ENCODE data around the gene ESPN.
"Not testable (repeated sequence)": the region's sequence is repeated elsewhere in the genome, so short reads cannot be mapped to it uniquely, and the experiment has no call there.

Gene ESPN

GRCh38 chr1:6424619-6425593 is at the start of gene ESPN:
Gene ESPN (plus strand): TSS chr1:6424776. CDS start chr1:6424956, 180 bp downstream.
- peak; percentile 43 for DNase-seq

DNA sequence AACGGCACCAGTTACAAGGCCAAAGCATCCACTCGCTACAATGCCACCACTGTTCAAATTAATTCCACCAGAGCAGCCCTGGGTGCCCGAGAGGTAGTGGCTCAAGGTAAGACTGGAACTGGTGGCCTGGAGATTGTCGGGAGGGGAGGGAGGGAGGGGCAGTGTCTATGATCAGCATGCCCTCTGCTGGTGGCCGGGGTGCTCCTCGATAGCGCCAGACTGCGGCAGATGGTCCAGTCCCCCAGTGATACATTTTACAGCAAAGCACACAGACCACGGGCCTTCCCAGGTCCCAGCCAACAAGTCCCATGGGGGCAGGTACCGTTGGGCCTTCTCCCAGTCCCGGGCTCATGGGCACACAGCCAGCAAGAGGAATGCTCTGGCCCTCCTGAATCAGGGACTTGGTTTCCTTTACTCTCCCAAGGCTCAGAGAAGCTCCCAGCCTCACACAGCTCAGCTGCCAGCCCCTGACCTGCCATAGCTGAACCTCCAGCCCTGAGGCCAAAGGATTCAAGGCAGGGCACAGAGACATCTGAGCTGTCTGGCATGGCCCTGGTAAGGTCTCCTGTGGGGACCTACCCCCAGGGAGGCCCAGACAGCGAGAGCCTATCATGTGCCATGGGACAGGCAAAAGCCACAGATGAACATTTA is 46.4 kb upstream of the ESPN start:
- no peak for DNase-seq

DNA sequence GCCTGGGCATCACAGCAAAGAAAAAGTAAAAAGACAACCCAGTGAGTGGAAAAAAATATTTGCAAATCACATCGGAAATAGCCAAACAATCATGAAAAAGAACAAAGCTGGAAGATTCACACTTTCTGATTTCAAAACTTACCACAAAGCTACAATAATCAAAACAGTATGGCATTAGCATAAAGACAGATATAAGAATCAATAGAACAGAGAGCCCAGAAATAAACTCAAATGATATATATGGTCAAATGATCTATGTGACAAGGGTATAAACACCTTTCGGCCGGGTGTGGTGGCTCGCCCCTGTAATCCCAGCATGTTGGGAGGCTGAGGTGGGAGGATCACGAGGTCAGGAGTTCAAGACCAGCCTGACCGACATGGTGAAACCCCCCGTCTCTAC is 44.5 kb upstream of the ESPN start:
- no peak for DNase-seq

- DNase-seq = no peak
Measured at GRCh38 chr1:6384135-6384534, 40.4 kb upstream of the ESPN start.

GRCh38 chr1:6384962-6385361 is 39.6 kb upstream of the ESPN start:
- DNase-seq = no peak

GRCh38 chr1:6385488-6386191 is 38.9 kb upstream of the ESPN start:
- no peak for DNase-seq

DNA sequence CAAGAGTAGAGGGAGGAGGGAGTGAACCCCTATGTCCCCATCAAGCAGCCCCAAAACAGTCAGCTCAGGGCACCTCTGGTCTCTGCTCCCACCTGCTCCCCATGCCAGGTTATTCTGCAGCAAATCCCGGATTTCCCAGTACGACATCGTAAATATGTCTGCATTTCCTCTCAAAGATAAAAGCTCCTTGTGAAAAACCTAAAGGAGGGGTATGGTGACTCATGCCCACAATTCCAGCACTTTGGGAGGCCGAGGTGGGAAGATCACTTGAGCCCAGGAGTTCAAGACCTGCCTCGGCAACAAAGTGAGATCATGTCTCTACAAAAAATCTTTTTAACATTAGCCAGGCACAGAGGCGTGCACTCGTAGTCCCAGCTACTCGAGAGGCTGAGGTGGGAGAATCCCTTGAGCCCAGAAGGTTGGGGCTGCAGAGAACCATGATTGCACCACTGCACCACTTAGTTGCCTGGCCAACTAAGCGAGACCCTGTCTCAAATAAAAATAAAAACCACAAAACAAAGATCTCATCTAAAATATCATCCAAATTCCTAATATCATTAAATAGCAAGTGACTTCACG is 38.1 kb upstream of the ESPN start:
- no peak for DNase-seq

DNA sequence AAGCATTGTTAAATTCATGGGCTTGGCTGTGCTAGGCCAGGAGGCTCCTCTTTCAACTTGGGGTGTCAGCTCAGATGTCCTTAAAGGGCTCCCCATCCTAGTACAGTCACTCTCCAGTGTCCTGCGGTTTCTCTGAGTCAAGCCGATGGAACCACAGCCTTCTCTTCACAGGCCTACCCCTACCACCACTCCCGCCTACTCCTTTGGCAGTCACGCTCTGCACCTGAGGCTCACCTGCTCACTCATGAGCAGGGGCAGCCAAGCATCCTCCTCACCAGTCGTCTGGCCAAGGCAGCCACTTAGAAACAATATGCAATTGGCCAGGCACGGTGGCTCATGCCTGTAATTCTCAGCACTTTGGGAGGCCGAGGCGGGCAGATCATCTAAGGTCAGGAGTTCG is 34.6 kb upstream of the ESPN start:
- DNase-seq = no peak

DNA sequence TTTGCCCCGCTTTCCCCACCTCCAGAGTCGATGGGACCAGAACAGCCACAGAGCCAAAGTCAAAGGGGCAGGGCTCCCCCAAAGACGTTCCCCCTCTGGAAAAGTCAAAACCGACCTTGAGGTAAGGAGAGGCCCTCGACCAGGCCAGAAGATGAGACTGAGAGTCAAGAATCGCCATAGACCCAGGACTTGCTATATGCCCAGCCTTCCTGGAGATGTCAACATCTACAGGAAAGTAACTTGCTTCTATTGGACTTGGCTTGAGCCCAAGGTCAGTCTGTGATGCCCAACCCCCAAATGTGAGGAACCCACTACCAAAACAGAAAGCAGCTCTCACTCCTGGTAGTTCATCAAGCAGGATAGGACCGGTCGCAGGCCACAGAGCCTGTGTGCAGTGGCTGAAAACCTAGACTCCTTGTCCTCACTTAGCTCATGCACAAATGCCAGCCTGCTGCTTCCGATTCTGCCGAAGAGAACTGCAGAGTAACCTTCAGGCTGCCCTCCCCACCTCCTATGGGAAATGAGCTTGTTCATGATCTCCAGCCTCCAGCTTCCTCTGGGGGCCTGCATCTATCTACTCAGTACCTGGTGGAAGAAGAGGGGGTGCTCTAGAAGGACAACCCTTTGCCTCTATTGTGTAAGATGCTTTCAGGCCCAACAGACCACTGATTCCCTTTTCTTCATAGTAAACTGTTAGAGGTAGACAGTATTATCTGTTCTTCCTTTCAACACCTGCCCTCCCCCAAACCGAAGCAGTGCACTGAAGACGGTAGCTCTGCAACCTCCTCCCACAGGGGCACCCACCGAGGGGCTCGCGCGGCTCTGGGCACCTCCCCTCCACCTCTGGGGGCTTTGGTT is 32.4 kb upstream of the ESPN start:
- no peak for DNase-seq

DNA sequence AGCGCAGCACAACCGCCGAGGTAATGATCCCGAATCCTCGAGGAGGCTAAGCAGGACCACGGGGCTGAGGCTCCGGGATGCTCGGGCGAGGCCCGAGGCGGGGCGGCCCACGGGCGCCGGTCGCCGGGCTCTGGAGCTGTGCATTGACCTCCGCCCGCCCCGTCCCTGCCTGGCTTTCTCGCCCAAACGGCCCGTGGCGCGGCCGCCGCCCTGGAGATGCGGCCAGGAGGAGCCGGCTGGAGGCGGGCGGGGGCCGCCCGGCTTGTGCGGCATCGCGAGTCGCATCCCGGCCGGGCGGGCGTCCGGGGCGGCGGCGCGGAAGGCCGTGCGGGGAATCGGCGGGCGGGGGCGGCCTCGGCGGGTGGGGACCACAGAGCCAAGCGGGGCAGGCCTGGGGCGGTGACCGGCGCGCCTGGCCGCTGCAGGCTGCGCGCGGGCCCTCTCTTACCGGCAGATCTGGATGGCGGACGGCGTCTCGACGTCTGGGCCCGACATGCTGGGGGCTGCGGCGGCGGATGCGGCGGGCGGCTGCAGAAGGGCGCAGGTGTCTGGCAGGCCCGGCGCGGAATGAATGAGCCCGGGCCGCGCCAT is 31.7 kb upstream of the ESPN start:
- DNase-seq = no peak

DNA sequence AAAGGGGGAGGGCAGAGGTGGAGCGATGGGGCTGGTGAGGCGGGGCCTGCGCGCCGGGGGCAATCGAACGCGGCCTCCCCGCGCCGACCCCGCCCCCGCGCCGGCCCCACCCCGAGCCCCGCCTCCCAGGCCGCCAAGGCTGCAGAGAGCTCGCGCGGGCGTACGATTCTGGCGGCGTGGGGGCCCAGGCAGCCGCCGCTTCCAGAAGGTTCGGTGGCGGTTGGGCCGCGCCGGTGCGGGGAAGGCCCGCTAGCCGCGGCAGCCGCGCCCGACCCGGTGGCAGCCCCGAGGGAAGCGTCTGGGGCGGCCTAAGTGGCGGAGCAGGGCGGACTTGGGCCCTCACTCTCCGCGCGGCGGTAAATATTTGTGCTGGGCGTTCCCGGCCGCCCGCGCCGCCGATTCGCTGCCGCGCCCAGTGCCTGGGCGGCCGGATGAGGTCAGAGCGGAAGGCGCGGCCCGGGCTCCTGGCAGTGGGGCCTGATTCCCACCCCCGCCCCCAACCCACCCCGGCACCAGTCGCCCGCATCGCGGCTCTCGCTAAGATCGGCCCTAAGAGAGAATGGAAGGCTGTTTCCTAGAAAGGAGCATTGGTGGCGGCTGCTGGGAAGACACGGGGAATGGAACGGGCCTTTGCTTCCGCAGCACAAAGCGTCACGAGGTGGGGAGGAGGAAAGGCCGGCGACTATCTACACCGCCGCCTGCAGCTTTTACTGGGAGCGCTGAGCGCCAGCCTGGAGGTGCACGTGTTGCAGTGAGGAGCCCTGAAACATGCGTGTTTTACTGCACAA is 31.0 kb upstream of the ESPN start, which contains the start of gene ACOT7:
TSS of gene ACOT7 (minus strand) at position 368 of the 788 bp plus-strand sequence. CDS start 368 bp downstream, outside the sequence.
- DNase-seq = peak; percentile 91

DNA sequence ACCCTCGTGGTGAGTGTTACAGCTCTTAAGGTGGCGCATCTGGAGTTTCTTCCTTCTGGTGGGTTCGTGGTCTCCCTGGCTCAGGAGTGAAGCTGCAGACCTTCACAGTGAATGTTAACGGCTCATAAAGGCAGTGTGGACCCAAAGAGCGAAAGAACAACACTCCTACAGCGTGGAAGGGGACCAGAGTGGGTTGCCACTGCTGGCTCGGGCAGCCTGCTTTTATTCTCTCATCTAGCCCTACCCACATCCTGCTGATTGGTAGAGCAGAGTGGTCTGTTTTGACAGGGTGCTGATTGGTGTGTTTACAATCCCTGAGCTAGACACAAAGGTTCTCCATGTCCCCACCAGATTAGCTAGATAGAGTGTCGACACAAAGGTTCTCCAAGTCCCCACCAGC is 29.4 kb upstream of the ESPN start:
- not testable (repeated sequence) for DNase-seq

- not testable (repeated sequence) for DNase-seq
Measured at GRCh38 chr1:6395781-6396244, 28.8 kb upstream of the ESPN start.

DNA sequence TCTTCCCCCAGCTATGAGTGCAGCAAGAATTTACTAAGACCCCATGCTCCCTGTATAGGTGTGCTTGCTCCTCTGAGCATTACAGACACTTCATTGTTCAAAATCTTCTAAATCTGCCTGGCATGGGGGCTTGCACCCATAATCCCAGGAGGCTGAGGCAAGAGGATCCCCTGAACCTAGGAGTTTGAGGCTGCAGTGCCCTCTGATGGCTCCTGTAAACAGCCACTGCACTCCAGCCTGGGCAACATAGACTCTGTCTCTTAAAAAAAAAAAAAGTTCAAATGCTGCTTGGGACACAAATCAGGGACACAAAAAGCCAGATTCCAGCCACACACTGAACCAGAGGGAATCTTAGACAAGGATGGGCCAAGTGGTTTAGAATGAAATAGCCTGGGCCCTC is 27.6 kb upstream of the ESPN start:
- DNase-seq = no peak

DNA sequence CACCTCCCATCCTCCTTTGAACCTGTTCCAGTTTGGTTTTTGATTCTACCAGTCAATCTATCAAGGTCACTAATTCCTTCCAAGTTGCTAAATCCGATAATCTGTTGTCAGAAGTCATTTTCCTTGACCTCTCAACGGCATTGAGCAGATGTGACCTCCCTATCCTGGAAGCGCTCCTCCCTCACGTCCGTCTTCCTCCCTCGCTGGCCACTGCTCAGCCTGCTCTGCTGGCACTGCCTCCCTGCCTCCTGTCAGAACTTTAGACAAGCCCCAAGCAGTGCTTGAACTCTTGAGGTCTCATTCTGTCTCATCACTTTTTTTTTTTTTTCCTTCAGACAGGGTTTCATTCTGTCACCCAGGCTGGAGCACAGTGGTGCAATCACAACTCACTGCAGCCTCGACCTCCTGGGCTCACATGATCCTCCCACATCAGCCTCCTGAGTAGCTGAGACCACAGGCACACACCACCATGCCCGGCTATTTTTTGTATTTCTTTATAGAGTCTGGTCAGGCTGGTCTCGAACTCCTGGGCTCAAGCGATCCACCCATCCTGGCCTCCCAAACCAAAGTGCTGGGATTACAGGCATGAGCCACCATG is 26.6 kb upstream of the ESPN start:
- no peak for DNase-seq

GRCh38 chr1:6399294-6399693 is 25.3 kb upstream of the ESPN start:
- DNase-seq = no peak

- no peak for DNase-seq
Measured at GRCh38 chr1:6401673-6402072, 22.9 kb upstream of the ESPN start.

DNA sequence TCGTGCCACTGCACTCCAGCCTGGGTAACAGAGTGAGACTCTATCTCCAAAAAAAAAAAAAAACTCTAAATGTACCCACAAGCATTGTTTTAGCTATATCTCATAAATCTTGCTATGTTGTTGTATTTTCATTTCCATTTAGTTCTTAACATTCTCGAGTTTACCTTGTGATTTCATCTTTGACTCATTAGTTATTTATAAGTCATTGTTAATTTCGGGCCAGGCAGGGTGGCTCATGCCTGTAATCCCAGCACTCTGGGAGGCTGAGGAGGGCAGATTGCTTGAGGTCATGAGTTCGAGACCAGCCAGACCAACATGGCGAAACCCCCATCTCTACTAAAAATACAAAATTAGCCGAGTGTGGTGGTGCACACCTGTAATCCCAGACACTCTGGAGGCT is 16.6 kb upstream of the ESPN start:
- DNase-seq = no peak

- DNase-seq = no peak
Measured at GRCh38 chr1:6409053-6409452, 15.5 kb upstream of the ESPN start.

DNA sequence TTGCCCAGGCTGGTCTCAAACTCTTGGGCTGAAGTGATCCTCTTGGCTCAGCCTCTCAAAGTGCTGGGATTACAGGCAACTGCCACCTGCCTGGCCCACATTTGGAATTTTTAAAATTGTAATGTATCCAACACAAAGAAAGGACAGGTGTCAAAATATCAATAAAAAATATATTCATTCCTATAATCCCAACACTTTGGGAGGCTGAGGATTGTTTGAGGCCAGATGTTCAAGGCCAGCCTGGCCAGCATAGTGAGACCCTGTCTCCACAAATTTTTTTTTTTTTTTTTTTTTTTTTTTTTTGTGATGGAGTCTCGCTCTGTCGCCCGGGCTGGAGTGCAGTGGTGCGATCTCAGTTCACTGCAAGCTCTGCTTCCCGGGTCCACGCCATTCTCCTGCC is 14.8 kb upstream of the ESPN start:
- no peak for DNase-seq
